K562 (cell line): ENCODE results near the gene AP2A2. TPM values are rescaled to one million over a fixed set of nuclear protein-coding genes. Genes with fewer than 3 reads are reported as not detected.

Experiments
- CREM ChIP-seq: IDR thresholded peaks from 2 replicates; pipeline ENCODE4 v1.6.1; 2014; ENCODE audit warnings: antibody characterized with exemption, low read depth
- L3MBTL2 ChIP-seq: fragments of 450-650 bp; IDR thresholded peaks from 2 replicates; pipeline ENCODE4 v1.6.1; 2016; ENCODE audit warnings: mild to moderate bottlenecking, moderate library complexity
- polyA plus RNA-seq, 8 experiments: library from polyadenylated mRNA; depleted of rRNA in 4 of 8; stranded (reverse) in 5 of 8; unstranded in 3 of 8; fragments of >200 nt; fragmentation: Nextera tagmentation in 2 of 8; fragmentation: Illumina TruSeq in 1 of 8; extraction: Ambion mirVana in 2 of 8; extraction: Trizol in 1 of 8; gene quantifications; 2 replicates each; pipeline versions ENCODE4 v1.2.1 to v1.2.3, GENCODE V29; 2011 to 2014; ENCODE audit warnings: inconsistent platforms in 1 of 8, missing spikeins in 1 of 8
- small RNA-seq: library from RNA; depleted of rRNA; stranded (forward); fragments of <200 nt; gene quantifications from one replicate; pipeline ENCODE3, GENCODE V24; 2014
- total RNA-seq, 7 experiments: library from RNA; depleted of rRNA in 6 of 7; stranded (reverse); fragments of >200 nt in 6 of 7; fragmentation: Illumina TruSeq in 2 of 7; extraction: Trizol in 2 of 7; gene quantifications; 2 replicates each; pipeline versions ENCODE4 v1.2.1 to v1.2.3, GENCODE V29; 2011 to 2021; ENCODE audit warnings: low replicate concordance in 1 of 7
- TF ChIP-seq, protein P1 (sequence below): fragments of 450-650 bp; IDR thresholded peaks from 2 replicates; pipeline ENCODE4 v1.6.1; 2016; ENCODE audit warnings: mild to moderate bottlenecking, moderate library complexity

The AP2A2 gene
- total and polyA plus RNA-seq, 9 of the 15 experiments (the other 6 are each of a cell fraction or from before 2014, with no cell fraction given) = 0.69 to 41.7 (median 15.2) TPM

DNA sequence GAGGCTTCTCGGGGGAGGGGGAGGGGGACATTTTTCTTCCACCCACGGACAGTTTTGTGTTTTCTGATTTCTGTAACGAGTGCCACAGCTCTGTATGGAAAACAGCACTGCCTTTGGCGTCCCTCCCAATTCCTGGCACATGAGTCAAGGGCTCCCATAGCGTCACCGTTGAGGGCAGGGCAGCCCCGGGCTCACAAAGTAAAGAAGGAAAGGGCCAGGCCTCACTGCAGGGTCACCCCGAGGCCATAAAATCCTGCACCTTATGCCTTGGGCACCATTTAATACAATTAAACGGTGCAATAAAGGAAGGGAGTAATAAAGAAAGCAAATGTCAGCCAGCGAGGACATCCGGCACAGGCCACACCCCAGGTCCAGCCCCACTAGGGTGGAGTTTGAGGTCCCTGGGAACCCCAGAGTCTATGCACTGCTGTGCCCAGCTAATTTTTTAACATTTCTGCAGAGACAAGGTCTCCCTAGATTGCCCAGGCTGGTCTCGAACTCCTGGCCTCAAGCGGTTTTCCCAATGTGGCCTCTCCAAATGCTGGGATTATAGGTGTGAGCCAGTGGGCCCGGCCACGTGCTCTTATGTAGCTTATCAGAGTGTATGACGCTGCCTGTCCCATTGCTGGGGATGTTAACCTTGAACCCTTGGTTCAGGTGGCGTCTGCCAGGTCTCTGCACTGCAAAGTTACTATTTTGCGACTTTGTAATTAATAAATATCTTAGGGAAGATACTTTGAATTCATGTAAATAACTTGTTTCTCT lies 135.4 kb downstream of the AP2A2 start (continued):
- TF ChIP-seq, protein P1, sequence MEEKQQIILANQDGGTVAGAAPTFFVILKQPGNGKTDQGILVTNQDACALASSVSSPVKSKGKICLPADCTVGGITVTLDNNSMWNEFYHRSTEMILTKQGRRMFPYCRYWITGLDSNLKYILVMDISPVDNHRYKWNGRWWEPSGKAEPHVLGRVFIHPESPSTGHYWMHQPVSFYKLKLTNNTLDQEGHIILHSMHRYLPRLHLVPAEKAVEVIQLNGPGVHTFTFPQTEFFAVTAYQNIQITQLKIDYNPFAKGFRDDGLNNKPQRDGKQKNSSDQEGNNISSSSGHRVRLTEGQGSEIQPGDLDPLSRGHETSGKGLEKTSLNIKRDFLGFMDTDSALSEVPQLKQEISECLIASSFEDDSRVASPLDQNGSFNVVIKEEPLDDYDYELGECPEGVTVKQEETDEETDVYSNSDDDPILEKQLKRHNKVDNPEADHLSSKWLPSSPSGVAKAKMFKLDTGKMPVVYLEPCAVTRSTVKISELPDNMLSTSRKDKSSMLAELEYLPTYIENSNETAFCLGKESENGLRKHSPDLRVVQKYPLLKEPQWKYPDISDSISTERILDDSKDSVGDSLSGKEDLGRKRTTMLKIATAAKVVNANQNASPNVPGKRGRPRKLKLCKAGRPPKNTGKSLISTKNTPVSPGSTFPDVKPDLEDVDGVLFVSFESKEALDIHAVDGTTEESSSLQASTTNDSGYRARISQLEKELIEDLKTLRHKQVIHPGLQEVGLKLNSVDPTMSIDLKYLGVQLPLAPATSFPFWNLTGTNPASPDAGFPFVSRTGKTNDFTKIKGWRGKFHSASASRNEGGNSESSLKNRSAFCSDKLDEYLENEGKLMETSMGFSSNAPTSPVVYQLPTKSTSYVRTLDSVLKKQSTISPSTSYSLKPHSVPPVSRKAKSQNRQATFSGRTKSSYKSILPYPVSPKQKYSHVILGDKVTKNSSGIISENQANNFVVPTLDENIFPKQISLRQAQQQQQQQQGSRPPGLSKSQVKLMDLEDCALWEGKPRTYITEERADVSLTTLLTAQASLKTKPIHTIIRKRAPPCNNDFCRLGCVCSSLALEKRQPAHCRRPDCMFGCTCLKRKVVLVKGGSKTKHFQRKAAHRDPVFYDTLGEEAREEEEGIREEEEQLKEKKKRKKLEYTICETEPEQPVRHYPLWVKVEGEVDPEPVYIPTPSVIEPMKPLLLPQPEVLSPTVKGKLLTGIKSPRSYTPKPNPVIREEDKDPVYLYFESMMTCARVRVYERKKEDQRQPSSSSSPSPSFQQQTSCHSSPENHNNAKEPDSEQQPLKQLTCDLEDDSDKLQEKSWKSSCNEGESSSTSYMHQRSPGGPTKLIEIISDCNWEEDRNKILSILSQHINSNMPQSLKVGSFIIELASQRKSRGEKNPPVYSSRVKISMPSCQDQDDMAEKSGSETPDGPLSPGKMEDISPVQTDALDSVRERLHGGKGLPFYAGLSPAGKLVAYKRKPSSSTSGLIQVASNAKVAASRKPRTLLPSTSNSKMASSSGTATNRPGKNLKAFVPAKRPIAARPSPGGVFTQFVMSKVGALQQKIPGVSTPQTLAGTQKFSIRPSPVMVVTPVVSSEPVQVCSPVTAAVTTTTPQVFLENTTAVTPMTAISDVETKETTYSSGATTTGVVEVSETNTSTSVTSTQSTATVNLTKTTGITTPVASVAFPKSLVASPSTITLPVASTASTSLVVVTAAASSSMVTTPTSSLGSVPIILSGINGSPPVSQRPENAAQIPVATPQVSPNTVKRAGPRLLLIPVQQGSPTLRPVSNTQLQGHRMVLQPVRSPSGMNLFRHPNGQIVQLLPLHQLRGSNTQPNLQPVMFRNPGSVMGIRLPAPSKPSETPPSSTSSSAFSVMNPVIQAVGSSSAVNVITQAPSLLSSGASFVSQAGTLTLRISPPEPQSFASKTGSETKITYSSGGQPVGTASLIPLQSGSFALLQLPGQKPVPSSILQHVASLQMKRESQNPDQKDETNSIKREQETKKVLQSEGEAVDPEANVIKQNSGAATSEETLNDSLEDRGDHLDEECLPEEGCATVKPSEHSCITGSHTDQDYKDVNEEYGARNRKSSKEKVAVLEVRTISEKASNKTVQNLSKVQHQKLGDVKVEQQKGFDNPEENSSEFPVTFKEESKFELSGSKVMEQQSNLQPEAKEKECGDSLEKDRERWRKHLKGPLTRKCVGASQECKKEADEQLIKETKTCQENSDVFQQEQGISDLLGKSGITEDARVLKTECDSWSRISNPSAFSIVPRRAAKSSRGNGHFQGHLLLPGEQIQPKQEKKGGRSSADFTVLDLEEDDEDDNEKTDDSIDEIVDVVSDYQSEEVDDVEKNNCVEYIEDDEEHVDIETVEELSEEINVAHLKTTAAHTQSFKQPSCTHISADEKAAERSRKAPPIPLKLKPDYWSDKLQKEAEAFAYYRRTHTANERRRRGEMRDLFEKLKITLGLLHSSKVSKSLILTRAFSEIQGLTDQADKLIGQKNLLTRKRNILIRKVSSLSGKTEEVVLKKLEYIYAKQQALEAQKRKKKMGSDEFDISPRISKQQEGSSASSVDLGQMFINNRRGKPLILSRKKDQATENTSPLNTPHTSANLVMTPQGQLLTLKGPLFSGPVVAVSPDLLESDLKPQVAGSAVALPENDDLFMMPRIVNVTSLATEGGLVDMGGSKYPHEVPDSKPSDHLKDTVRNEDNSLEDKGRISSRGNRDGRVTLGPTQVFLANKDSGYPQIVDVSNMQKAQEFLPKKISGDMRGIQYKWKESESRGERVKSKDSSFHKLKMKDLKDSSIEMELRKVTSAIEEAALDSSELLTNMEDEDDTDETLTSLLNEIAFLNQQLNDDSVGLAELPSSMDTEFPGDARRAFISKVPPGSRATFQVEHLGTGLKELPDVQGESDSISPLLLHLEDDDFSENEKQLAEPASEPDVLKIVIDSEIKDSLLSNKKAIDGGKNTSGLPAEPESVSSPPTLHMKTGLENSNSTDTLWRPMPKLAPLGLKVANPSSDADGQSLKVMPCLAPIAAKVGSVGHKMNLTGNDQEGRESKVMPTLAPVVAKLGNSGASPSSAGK = peak; percentile 60
- peak; percentile 73 for TF ChIP-seq L3MBTL2
- TF ChIP-seq CREM = no peak

Small RNA genes lying within 50 kb of the gene (small RNA-seq; reads per million reads assigned to genes)
- not detected for gene RNU6-1025P

Other genes starting within 250 kb of the AP2A2 start
Only the 7 nearest of the 18 such genes appear.
- gene PNPLA2, start 107.0 kb upstream of the AP2A2 start, total RNA-seq (2014; rRNA removed) = 22.2 and 32.0 TPM in 2 replicates
- gene PNPLA2, start 107.0 kb upstream of the AP2A2 start, total RNA-seq (2014; rRNA removed; fragmentation: Illumina TruSeq; extraction: Trizol) = 3.6 and 5.0 TPM in 2 replicates
- gene PNPLA2, start 107.0 kb upstream of the AP2A2 start, total RNA-seq (2015; rRNA removed; fragmentation: Illumina TruSeq; extraction: Trizol) = 8.4 and 9.0 TPM in 2 replicates
- gene PNPLA2, start 107.0 kb upstream of the AP2A2 start, total RNA-seq (2021) = 87.1 and 87.5 TPM in 2 replicates
- 6.9 and 29.3 TPM in 2 replicates for gene PNPLA2, start 107.0 kb upstream of the AP2A2 start, polyA plus RNA-seq (2011; rRNA removed)
- 21.4 and 37.1 TPM in 2 replicates for gene PNPLA2, start 107.0 kb upstream of the AP2A2 start, polyA plus RNA-seq (2014; fragmentation: Illumina TruSeq; extraction: Trizol)
- under 1 TPM; 0.39 TPM for gene PNPLA2, start 107.0 kb upstream of the AP2A2 start, polyA plus RNA-seq (2014; fragmentation: Nextera tagmentation; extraction: Ambion mirVana)
- gene PNPLA2, start 107.0 kb upstream of the AP2A2 start, polyA plus RNA-seq (2014; rRNA removed) = 36.4 and 49.4 TPM in 2 replicates
- gene CRACR2B, start 98.0 kb upstream of the AP2A2 start, total RNA-seq (2014; rRNA removed) = 19.7 and 21.9 TPM in 2 replicates
- gene CRACR2B, start 98.0 kb upstream of the AP2A2 start, total RNA-seq (2014; rRNA removed; fragmentation: Illumina TruSeq; extraction: Trizol) = 0.86 and 2.3 TPM in 2 replicates
- 5.8 and 6.0 TPM in 2 replicates for gene CRACR2B, start 98.0 kb upstream of the AP2A2 start, total RNA-seq (2015; rRNA removed; fragmentation: Illumina TruSeq; extraction: Trizol)
- 29.0 and 35.7 TPM in 2 replicates for gene CRACR2B, start 98.0 kb upstream of the AP2A2 start, total RNA-seq (2021)
- 5.7 and 15.1 TPM in 2 replicates for gene CRACR2B, start 98.0 kb upstream of the AP2A2 start, polyA plus RNA-seq (2011; rRNA removed)
- 7.2 and 13.1 TPM in 2 replicates for gene CRACR2B, start 98.0 kb upstream of the AP2A2 start, polyA plus RNA-seq (2014; fragmentation: Illumina TruSeq; extraction: Trizol)
- under 1 TPM; 0.10 to 0.13 TPM for gene CRACR2B, start 98.0 kb upstream of the AP2A2 start, polyA plus RNA-seq (2014; fragmentation: Nextera tagmentation; extraction: Ambion mirVana)
- 40.7 and 51.0 TPM in 2 replicates for gene CRACR2B, start 98.0 kb upstream of the AP2A2 start, polyA plus RNA-seq (2014; rRNA removed)
- 141 and 185 TPM in 2 replicates for gene CD151, start 92.9 kb upstream of the AP2A2 start, total RNA-seq (2014; rRNA removed)
- 40.0 and 65.9 TPM in 2 replicates for gene CD151, start 92.9 kb upstream of the AP2A2 start, total RNA-seq (2014; rRNA removed; fragmentation: Illumina TruSeq; extraction: Trizol)
- gene CD151, start 92.9 kb upstream of the AP2A2 start, total RNA-seq (2015; rRNA removed; fragmentation: Illumina TruSeq; extraction: Trizol) = 121 and 140 TPM in 2 replicates
- gene CD151, start 92.9 kb upstream of the AP2A2 start, total RNA-seq (2021) = 187 and 189 TPM in 2 replicates
- 179 and 218 TPM in 2 replicates for gene CD151, start 92.9 kb upstream of the AP2A2 start, polyA plus RNA-seq (2011; rRNA removed)
- 95.6 and 190 TPM in 2 replicates for gene CD151, start 92.9 kb upstream of the AP2A2 start, polyA plus RNA-seq (2014; fragmentation: Illumina TruSeq; extraction: Trizol)
- gene CD151, start 92.9 kb upstream of the AP2A2 start, polyA plus RNA-seq (2014; fragmentation: Nextera tagmentation; extraction: Ambion mirVana) = 1 to 10 TPM; 2.3 to 6.5 TPM
- gene CD151, start 92.9 kb upstream of the AP2A2 start, polyA plus RNA-seq (2014; rRNA removed) = 187 and 238 TPM in 2 replicates
- gene POLR2L, start 83.3 kb upstream of the AP2A2 start, total RNA-seq (2014; rRNA removed) = 688 and 1,043 TPM in 2 replicates
- gene POLR2L, start 83.3 kb upstream of the AP2A2 start, total RNA-seq (2014; rRNA removed; fragmentation: Illumina TruSeq; extraction: Trizol) = 21.4 and 38.3 TPM in 2 replicates
- gene POLR2L, start 83.3 kb upstream of the AP2A2 start, total RNA-seq (2015; rRNA removed; fragmentation: Illumina TruSeq; extraction: Trizol) = 170 and 171 TPM in 2 replicates
- 217 and 237 TPM in 2 replicates for gene POLR2L, start 83.3 kb upstream of the AP2A2 start, total RNA-seq (2021)
- gene POLR2L, start 83.3 kb upstream of the AP2A2 start, polyA plus RNA-seq (2011; rRNA removed) = 40.7 and 91.6 TPM in 2 replicates
- 48.1 and 191 TPM in 2 replicates for gene POLR2L, start 83.3 kb upstream of the AP2A2 start, polyA plus RNA-seq (2014; fragmentation: Illumina TruSeq; extraction: Trizol)
- gene POLR2L, start 83.3 kb upstream of the AP2A2 start, polyA plus RNA-seq (2014; fragmentation: Nextera tagmentation; extraction: Ambion mirVana) = 100 to 1,000 TPM in 1 of 2 experiments, 10 to 100 TPM in 1; 97.7 to 108 TPM
- 350 and 635 TPM in 2 replicates for gene POLR2L, start 83.3 kb upstream of the AP2A2 start, polyA plus RNA-seq (2014; rRNA removed)
- 23.1 and 40.5 TPM in 2 replicates for gene TSPAN4, start 83.0 kb upstream of the AP2A2 start, total RNA-seq (2014; rRNA removed)
- 2.3 and 3.8 TPM in 2 replicates for gene TSPAN4, start 83.0 kb upstream of the AP2A2 start, total RNA-seq (2014; rRNA removed; fragmentation: Illumina TruSeq; extraction: Trizol)
- gene TSPAN4, start 83.0 kb upstream of the AP2A2 start, total RNA-seq (2015; rRNA removed; fragmentation: Illumina TruSeq; extraction: Trizol) = 15.7 and 16.7 TPM in 2 replicates
- gene TSPAN4, start 83.0 kb upstream of the AP2A2 start, total RNA-seq (2021) = 27.6 and 28.3 TPM in 2 replicates
- 21.5 and 42.1 TPM in 2 replicates for gene TSPAN4, start 83.0 kb upstream of the AP2A2 start, polyA plus RNA-seq (2011; rRNA removed)
- gene TSPAN4, start 83.0 kb upstream of the AP2A2 start, polyA plus RNA-seq (2014; fragmentation: Illumina TruSeq; extraction: Trizol) = 5.6 and 19.8 TPM in 2 replicates
- gene TSPAN4, start 83.0 kb upstream of the AP2A2 start, polyA plus RNA-seq (2014; fragmentation: Nextera tagmentation; extraction: Ambion mirVana) = 1 to 10 TPM in 1 of 2 experiments, under 1 TPM in 1; 0.07 to 2.4 TPM
- gene TSPAN4, start 83.0 kb upstream of the AP2A2 start, polyA plus RNA-seq (2014; rRNA removed) = 31.0 and 33.0 TPM in 2 replicates
- 39.8 and 54.6 TPM in 2 replicates for gene CHID1, start 15.1 kb upstream of the AP2A2 start, total RNA-seq (2014; rRNA removed)
- gene CHID1, start 15.1 kb upstream of the AP2A2 start, total RNA-seq (2014; rRNA removed; fragmentation: Illumina TruSeq; extraction: Trizol) = 14.2 and 22.4 TPM in 2 replicates
- gene CHID1, start 15.1 kb upstream of the AP2A2 start, total RNA-seq (2015; rRNA removed; fragmentation: Illumina TruSeq; extraction: Trizol) = 35.6 and 35.8 TPM in 2 replicates
- gene CHID1, start 15.1 kb upstream of the AP2A2 start, total RNA-seq (2021) = 108 and 114 TPM in 2 replicates
- 46.0 and 56.3 TPM in 2 replicates for gene CHID1, start 15.1 kb upstream of the AP2A2 start, polyA plus RNA-seq (2011; rRNA removed)
- gene CHID1, start 15.1 kb upstream of the AP2A2 start, polyA plus RNA-seq (2014; fragmentation: Illumina TruSeq; extraction: Trizol) = 67.7 and 81.6 TPM in 2 replicates
- 10 to 100 TPM; 15.1 to 29.6 TPM for gene CHID1, start 15.1 kb upstream of the AP2A2 start, polyA plus RNA-seq (2014; fragmentation: Nextera tagmentation; extraction: Ambion mirVana)
- 57.8 and 70.5 TPM in 2 replicates for gene CHID1, start 15.1 kb upstream of the AP2A2 start, polyA plus RNA-seq (2014; rRNA removed)
- not detected in 2 replicates for gene MUC6, start 110.8 kb downstream of the AP2A2 start, total RNA-seq (2014; rRNA removed)
- not detected in 2 replicates for gene MUC6, start 110.8 kb downstream of the AP2A2 start, total RNA-seq (2014; rRNA removed; fragmentation: Illumina TruSeq; extraction: Trizol)
- gene MUC6, start 110.8 kb downstream of the AP2A2 start, total RNA-seq (2015; rRNA removed; fragmentation: Illumina TruSeq; extraction: Trizol) = not detected in 2 replicates
- gene MUC6, start 110.8 kb downstream of the AP2A2 start, total RNA-seq (2021) = 0.16 TPM in 1 of 2 replicates, not detected in the other
- not detected in 2 replicates for gene MUC6, start 110.8 kb downstream of the AP2A2 start, polyA plus RNA-seq (2011; rRNA removed)
- not detected in 2 replicates for gene MUC6, start 110.8 kb downstream of the AP2A2 start, polyA plus RNA-seq (2014; fragmentation: Illumina TruSeq; extraction: Trizol)
- gene MUC6, start 110.8 kb downstream of the AP2A2 start, polyA plus RNA-seq (2014; fragmentation: Nextera tagmentation; extraction: Ambion mirVana) = not detected
- 0.01 TPM in 1 of 2 replicates, not detected in the other for gene MUC6, start 110.8 kb downstream of the AP2A2 start, polyA plus RNA-seq (2014; rRNA removed)